H9 (cell line): ENCODE results near the gene SAV1. TPM values are rescaled to one million over a fixed set of nuclear protein-coding genes. Genes with fewer than 3 reads are reported as not detected.

Experiments used
- DNase-seq: peaks from one replicate; pipeline ENCODE4 v3.0.0-alpha.2; 2017
- H2AFZ ChIP-seq: one replicate; pipeline ENCODE4 v1.6.1; 2013; ENCODE audit warnings: mild to moderate bottlenecking, low read length, control low read depth, moderate library complexity
- H2AK5ac ChIP-seq: 2 replicates; pipeline ENCODE4 v1.6.1; 2013; ENCODE audit warnings: low read length, control low read depth, mixed read lengths; ENCODE audit not compliant: insufficient read length
- H2BK120ac ChIP-seq: one replicate; pipeline ENCODE4 v1.6.1; 2013; ENCODE audit warnings: low read depth, mild to moderate bottlenecking, low read length, control low read depth, inconsistent platforms; ENCODE audit not compliant: poor library complexity, severe bottlenecking
- H2BK12ac ChIP-seq: 2 replicates; pipeline ENCODE4 v1.6.1; 2013; ENCODE audit warnings: low read length, control low read depth, mixed read lengths, low read depth; ENCODE audit not compliant: insufficient read length
- H2BK15ac ChIP-seq: 2 replicates; pipeline ENCODE4 v1.6.1; 2013; ENCODE audit warnings: low read depth, low read length, control low read depth
- H2BK20ac ChIP-seq: one replicate; pipeline ENCODE4 v1.6.1; 2013; ENCODE audit warnings: low read depth, mild to moderate bottlenecking, low read length, control low read depth, inconsistent platforms; ENCODE audit not compliant: poor library complexity, severe bottlenecking
- H2BK5ac ChIP-seq: 2 replicates; pipeline ENCODE4 v1.6.1; 2013; ENCODE audit warnings: low read length, control low read depth, mixed read lengths; ENCODE audit not compliant: insufficient read length
- H3K14ac ChIP-seq: 2 replicates; pipeline ENCODE4 v1.6.1; 2013; ENCODE audit warnings: low read length, control low read depth; ENCODE audit not compliant: insufficient read depth
- H3K18ac ChIP-seq: 2 replicates; pipeline ENCODE4 v1.6.1; 2013; ENCODE audit warnings: low read depth, mild to moderate bottlenecking, mixed read lengths, low read length, control low read depth; ENCODE audit not compliant: insufficient read length
- H3K23ac ChIP-seq: 2 replicates; pipeline ENCODE4 v1.6.1; 2013; ENCODE audit warnings: low read length, control low read depth, mixed read lengths, low read depth; ENCODE audit not compliant: insufficient read length
- H3K23me2 ChIP-seq: 2 replicates; pipeline ENCODE4 v1.6.1; 2013; ENCODE audit warnings: low read depth, mild to moderate bottlenecking, mixed read lengths, low read length, control low read depth; ENCODE audit not compliant: insufficient read length, poor library complexity, severe bottlenecking
- H3K27ac ChIP-seq: 2 replicates; pipeline ENCODE4 v1.5.1; 2013; ENCODE audit warnings: low read length, control low read depth, mixed read lengths, low read depth; ENCODE audit not compliant: insufficient read length
- H3K27me3 ChIP-seq: 2 replicates; pipeline ENCODE4 v1.6.1; 2013; ENCODE audit warnings: low read length, control low read depth, inconsistent platforms; ENCODE audit not compliant: insufficient read depth
- H3K4ac ChIP-seq: 2 replicates; pipeline ENCODE4 v1.6.1; 2013; ENCODE audit warnings: low read depth, mild to moderate bottlenecking, control low read depth, inconsistent platforms, low read length, moderate library complexity
- H3K4me1 ChIP-seq: 2 replicates; pipeline ENCODE4 v1.6.1; 2013; ENCODE audit warnings: low read length, control low read depth, inconsistent platforms; ENCODE audit not compliant: insufficient read depth
- H3K4me2 ChIP-seq: 2 replicates; pipeline ENCODE4 v1.6.1; 2013; ENCODE audit warnings: low read length, control low read depth, mixed read lengths; ENCODE audit not compliant: insufficient read length, insufficient read depth
- H3K56ac ChIP-seq: 2 replicates; pipeline ENCODE4 v1.6.1; 2013; ENCODE audit warnings: low read depth, mild to moderate bottlenecking, mixed read lengths, low read length, control low read depth; ENCODE audit not compliant: insufficient read length
- H3K79me1 ChIP-seq: 2 replicates; pipeline ENCODE4 v1.6.1; 2013; ENCODE audit warnings: low read depth, mild to moderate bottlenecking, moderate library complexity, low read length, control low read depth, inconsistent platforms; ENCODE audit not compliant: insufficient read depth, poor library complexity, severe bottlenecking
- H3K79me2 ChIP-seq: 2 replicates; pipeline ENCODE4 v1.6.1; 2013; ENCODE audit warnings: low read length, control low read depth, inconsistent platforms; ENCODE audit not compliant: insufficient read depth
- H3K9ac ChIP-seq: 2 replicates; pipeline ENCODE4 v1.6.1; 2013; ENCODE audit warnings: low read length, control low read depth, mixed read lengths; ENCODE audit not compliant: insufficient read length; ENCODE audit errors: extremely low read depth
- H3K9me3 ChIP-seq: one replicate; pipeline ENCODE4 v1.6.1; 2013; ENCODE audit warnings: low read depth, low read length, inconsistent platforms; ENCODE audit not compliant: control insufficient read depth
- H3T11ph ChIP-seq: one replicate; pipeline ENCODE4 v1.6.1; 2013; ENCODE audit warnings: mild to moderate bottlenecking, low read length, control low read depth, inconsistent platforms
- H4K20me1 ChIP-seq: one replicate; pipeline ENCODE4 v1.6.1; 2013; ENCODE audit not compliant: control insufficient read depth, insufficient read length, insufficient read depth
- H4K5ac ChIP-seq: 2 replicates; pipeline ENCODE4 v1.6.1; 2013; ENCODE audit warnings: low read depth, mild to moderate bottlenecking, mixed read lengths, low read length, control low read depth; ENCODE audit not compliant: insufficient read length
- H4K8ac ChIP-seq: replicated peaks from 2 replicates; pipeline ENCODE4 v1.6.1; 2013; ENCODE audit warnings: low read length, control low read depth, mixed read lengths, low read depth; ENCODE audit not compliant: insufficient read length
- H4K91ac ChIP-seq: 2 replicates; pipeline ENCODE4 v1.6.1; 2013; ENCODE audit warnings: low read depth, mild to moderate bottlenecking, moderate library complexity, mixed read lengths, low read length, control low read depth; ENCODE audit not compliant: insufficient read length
- H3K27ac Mint-ChIP-seq, 3 experiments: 2 replicates in 2 of 3; 3 replicates in 1 of 3; pipeline ENCODE4 v1.8.0; 2020 to 2021; ENCODE audit warnings: mixed read lengths in 3 of 3, mild to moderate bottlenecking in 1 of 3, moderate library complexity in 1 of 3
- H3K27me3 Mint-ChIP-seq: 2 replicates; pipeline ENCODE4 v1.8.0; 2021; ENCODE audit warnings: low read depth, mild to moderate bottlenecking, moderate library complexity, mixed read lengths
- H3K36me3 Mint-ChIP-seq, 3 experiments: 2 replicates in 2 of 3; 3 replicates in 1 of 3; pipeline ENCODE4 v1.8.0; 2020 to 2021; ENCODE audit warnings: low read depth in 3 of 3, mixed read lengths in 3 of 3; ENCODE audit not compliant: insufficient read depth in 1 of 3
- H3K4me1 Mint-ChIP-seq, 2 experiments: 2 replicates each; pipeline ENCODE4 v1.8.0; 2020; ENCODE audit warnings: mixed read lengths in 2 of 2
- H3K4me3 Mint-ChIP-seq, 2 experiments: 2 replicates in 1 of 2; 3 replicates in 1 of 2; pipeline ENCODE4 v1.8.0; 2020 to 2021; ENCODE audit warnings: mild to moderate bottlenecking in 2 of 2, mixed read lengths in 2 of 2, moderate library complexity in 1 of 2
- H3K9me3 Mint-ChIP-seq, 2 experiments: 2 replicates in 1 of 2; 3 replicates in 1 of 2; pipeline ENCODE4 v1.8.0; 2020; ENCODE audit warnings: mild to moderate bottlenecking in 2 of 2, mixed read lengths in 2 of 2, moderate library complexity in 1 of 2
- WGBS: extraction: QIAGEN DNeasy Blood & Tissue Kit; methylation state at CpG from one replicate; pipeline ENCODE4 v1.1.7; 2013; ENCODE audit warnings: missing lambda C conversion rate, low lambda C conversion rate, mixed read lengths; ENCODE audit not compliant: insufficient read length; ENCODE audit errors: extremely low coverage; 5-methylcytosine and 5-hydroxymethylcytosine counted together
- total RNA-seq: library from RNA; stranded (reverse); gene quantifications from 2 replicates; pipeline ENCODE4 v1.2.1, GENCODE V29; 2021
- TF ChIP-seq, protein P1 (sequence below): fragments of 200-600 bp; sonication (generic); conservative IDR thresholded peaks from 3 replicates; pipeline ENCODE4 v1.8.0; 2021; ENCODE audit warnings: antibody characterized with exemption, mild to moderate bottlenecking

Gene SAV1
- total RNA-seq, 1 experiment from 2014 or later: 57.3 TPM

- no peaks in the 10 kb centered on the region for H3K9me3 Mint-ChIP-seq
- Histone ChIP-seq H3K23ac (no peak overlapping the region), H3K27ac (no peak overlapping the region), H2AK5ac (no peak overlapping the region), H3K4ac (no peak overlapping the region), H4K20me1 (no peaks in the 10 kb centered on the region), H3K9me3 (no peaks in the 10 kb centered on the region), H3K79me2 (no peaks in the 10 kb centered on the region), H3K79me1 (no peaks in the 10 kb centered on the region), H4K91ac (no peak overlapping the region), H3K4me1 (no peaks in the 10 kb centered on the region), H4K8ac (no peak overlapping the region), H4K5ac (no peak overlapping the region), H3K56ac (no peak overlapping the region), H3K9ac (no peak overlapping the region), H3T11ph (no peak overlapping the region), H3K18ac (no peak overlapping the region), H2BK5ac (no peak overlapping the region), H3K27me3 (no peaks in the 10 kb centered on the region), H2BK20ac (no peak overlapping the region), H3K14ac (no peak overlapping the region), H3K23me2 (no peaks in the 10 kb centered on the region), H2BK15ac (no peak overlapping the region), H2BK12ac (no peak overlapping the region), H2BK120ac (no peak overlapping the region), H2AFZ (no peak overlapping the region), H3K4me2 (no peak overlapping the region)
- WGBS: no CpG with 5 or more reads among the region's 2 CpGs
- no peaks in the 10 kb centered on the region for H3K27me3 Mint-ChIP-seq
- no peak for DNase-seq
- H3K36me3 Mint-ChIP-seq: no peaks in the 10 kb centered on the region
- peaks cover 0 to 5% of the 10 kb centered on the region in 2 experiments; a peak in 2 of 4 replicates for H3K4me1 Mint-ChIP-seq
- H3K27ac Mint-ChIP-seq: no peak overlapping the region
- H3K4me3 Mint-ChIP-seq: no peak overlapping the region
- TF ChIP-seq, protein P1, sequence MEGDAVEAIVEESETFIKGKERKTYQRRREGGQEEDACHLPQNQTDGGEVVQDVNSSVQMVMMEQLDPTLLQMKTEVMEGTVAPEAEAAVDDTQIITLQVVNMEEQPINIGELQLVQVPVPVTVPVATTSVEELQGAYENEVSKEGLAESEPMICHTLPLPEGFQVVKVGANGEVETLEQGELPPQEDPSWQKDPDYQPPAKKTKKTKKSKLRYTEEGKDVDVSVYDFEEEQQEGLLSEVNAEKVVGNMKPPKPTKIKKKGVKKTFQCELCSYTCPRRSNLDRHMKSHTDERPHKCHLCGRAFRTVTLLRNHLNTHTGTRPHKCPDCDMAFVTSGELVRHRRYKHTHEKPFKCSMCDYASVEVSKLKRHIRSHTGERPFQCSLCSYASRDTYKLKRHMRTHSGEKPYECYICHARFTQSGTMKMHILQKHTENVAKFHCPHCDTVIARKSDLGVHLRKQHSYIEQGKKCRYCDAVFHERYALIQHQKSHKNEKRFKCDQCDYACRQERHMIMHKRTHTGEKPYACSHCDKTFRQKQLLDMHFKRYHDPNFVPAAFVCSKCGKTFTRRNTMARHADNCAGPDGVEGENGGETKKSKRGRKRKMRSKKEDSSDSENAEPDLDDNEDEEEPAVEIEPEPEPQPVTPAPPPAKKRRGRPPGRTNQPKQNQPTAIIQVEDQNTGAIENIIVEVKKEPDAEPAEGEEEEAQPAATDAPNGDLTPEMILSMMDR: no peak
Measured at GRCh38 chr14:50606468-50606867, 61.6 kb downstream of the SAV1 start.
